ENCODE measurements around the gene SUSD6. TPM values are rescaled to one million over a fixed set of nuclear protein-coding genes. Genes with fewer than 3 reads are reported as not detected.

The SUSD6 gene
- total and polyA plus RNA-seq, 9 of the 15 experiments (the other 6 are each of a cell fraction or from before 2014, with no cell fraction given) = 2.9 to 20.7 (median 5.6) TPM

GRCh38 chr14:69701857-69702256 lies 90.5 kb downstream of the SUSD6 start (continued):
- TF ChIP-seq ZKSCAN1 (IDR thresholded peaks at IDR 0.05; ENCODE audit: low read depth, low read length) = no peak
- TF ChIP-seq CBX3 (IDR thresholded peaks at IDR 0.05; ENCODE audit: borderline replicate concordance in 1 of 2, low read length in 2 of 2) = no peak
- TF ChIP-seq ZNF407 (IDR thresholded peaks at IDR 0.05; ENCODE audit: low read depth) = no peak
- TF ChIP-seq SIN3B (IDR thresholded peaks at IDR 0.05; ENCODE audit: low read depth) = no peak
- no peak for TF ChIP-seq NR2C2 (CRISPR knock-in tag; IDR thresholded peaks at IDR 0.05)
- TF ChIP-seq NR2C2 (tag; IDR thresholded peaks at IDR 0.05) = peak; percentile 31; the same call in 1 of the 2 replicates
- TF ChIP-seq HDAC2 (IDR thresholded peaks at IDR 0.05) = no peak
- peak; percentile 52; the same call in 1 of the 2 replicates for TF ChIP-seq MBD2 (IDR thresholded peaks at IDR 0.05; ENCODE audit: borderline replicate concordance, low read depth)
- TF ChIP-seq RFX7 (CRISPR knock-in tag; IDR thresholded peaks at IDR 0.05) = no peak
- TF ChIP-seq HMG20B (CRISPR knock-in tag; IDR thresholded peaks at IDR 0.05) = no peak
- peak; percentile 45 for TF ChIP-seq TAF9B (IDR thresholded peaks at IDR 0.05; ENCODE audit: partially characterized antibody)
- peak; percentile 79 for TF ChIP-seq TAL1 (IDR thresholded peaks at IDR 0.05)
- TF ChIP-seq BRD9 (IDR thresholded peaks at IDR 0.05; ENCODE audit: low read depth, partially characterized antibody) = peak; percentile 53
- no peak for TF ChIP-seq SRF (CRISPR knock-in tag; IDR thresholded peaks at IDR 0.05)
- TF ChIP-seq ZSCAN32 (CRISPR knock-in tag; IDR thresholded peaks at IDR 0.05) = no peak
- TF ChIP-seq ZNF184 (CRISPR knock-in tag; IDR thresholded peaks at IDR 0.05) = no peak
- no peak for TF ChIP-seq COPS2 (conservative IDR thresholded peaks at IDR 0.05)
- TF ChIP-seq KDM5B (IDR thresholded peaks at IDR 0.05; ENCODE audit: insufficient replicate concordance, low read depth, low read length) = no peak
- no peak for TF ChIP-seq GABPB2 (CRISPR knock-in tag; conservative IDR thresholded peaks at IDR 0.05)
- no peak for TF ChIP-seq ESRRA (IDR thresholded peaks at IDR 0.05; ENCODE audit: borderline replicate concordance, low read depth)
- peak; percentile 40; the same call in 1 of the 2 replicates for TF ChIP-seq SOX6 (IDR thresholded peaks at IDR 0.05)
- no peak for TF ChIP-seq KAT7 (CRISPR knock-in tag; IDR thresholded peaks at IDR 0.05; ENCODE audit: borderline replicate concordance)
- no peak for TF ChIP-seq RBM22 (IDR thresholded peaks at IDR 0.05; ENCODE audit: low read depth, low read length, poor library complexity, severe bottlenecking)
